GM12872 (cell line): ENCODE results near the gene SDS.

Source experiments
- TF ChIP-seq, protein P1 (sequence below): IDR thresholded peaks from 3 replicates; pipeline ENCODE4 v1.5.1; 2011; ENCODE audit warnings: low read depth, mild to moderate bottlenecking, low read length, moderate library complexity; ENCODE audit not compliant: insufficient read depth

The SDS gene

DNA sequence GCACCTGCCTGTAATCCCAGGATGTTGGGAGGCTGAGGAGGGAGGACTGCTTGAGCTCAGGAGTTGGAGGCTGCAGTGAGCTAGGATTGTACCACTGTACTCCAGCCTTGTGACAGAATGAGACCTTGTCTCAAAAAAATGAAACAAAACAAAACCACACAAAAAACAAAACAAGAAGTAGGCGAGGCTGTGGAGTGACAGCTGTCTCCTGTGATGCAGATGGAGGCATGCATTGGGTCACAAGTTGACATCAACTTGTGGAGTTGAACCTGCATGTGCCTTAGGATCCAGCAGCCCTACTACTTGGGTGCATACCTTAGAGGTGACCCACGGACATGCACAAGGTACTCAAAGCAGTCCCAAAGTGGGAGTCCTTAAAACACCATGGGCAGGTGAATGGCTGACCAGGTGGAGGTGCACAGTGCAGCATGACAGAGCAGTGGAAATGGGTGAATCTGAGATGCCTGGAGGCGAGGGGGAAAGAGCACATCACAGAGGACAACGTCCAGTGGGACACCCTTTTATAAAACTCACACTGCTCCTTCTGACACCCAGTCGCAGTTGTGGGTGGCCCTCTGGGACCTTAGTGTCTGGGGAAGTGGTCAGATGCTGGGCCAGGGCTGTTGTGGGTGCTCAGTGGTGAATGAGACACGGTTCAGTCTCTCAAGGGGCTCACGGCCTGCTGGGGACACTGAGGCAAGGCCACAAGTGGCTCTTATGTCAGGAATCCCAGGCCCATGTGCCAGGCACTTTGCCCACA is 32.6 kb downstream of the SDS start:
- TF ChIP-seq, protein P1, sequence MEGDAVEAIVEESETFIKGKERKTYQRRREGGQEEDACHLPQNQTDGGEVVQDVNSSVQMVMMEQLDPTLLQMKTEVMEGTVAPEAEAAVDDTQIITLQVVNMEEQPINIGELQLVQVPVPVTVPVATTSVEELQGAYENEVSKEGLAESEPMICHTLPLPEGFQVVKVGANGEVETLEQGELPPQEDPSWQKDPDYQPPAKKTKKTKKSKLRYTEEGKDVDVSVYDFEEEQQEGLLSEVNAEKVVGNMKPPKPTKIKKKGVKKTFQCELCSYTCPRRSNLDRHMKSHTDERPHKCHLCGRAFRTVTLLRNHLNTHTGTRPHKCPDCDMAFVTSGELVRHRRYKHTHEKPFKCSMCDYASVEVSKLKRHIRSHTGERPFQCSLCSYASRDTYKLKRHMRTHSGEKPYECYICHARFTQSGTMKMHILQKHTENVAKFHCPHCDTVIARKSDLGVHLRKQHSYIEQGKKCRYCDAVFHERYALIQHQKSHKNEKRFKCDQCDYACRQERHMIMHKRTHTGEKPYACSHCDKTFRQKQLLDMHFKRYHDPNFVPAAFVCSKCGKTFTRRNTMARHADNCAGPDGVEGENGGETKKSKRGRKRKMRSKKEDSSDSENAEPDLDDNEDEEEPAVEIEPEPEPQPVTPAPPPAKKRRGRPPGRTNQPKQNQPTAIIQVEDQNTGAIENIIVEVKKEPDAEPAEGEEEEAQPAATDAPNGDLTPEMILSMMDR: no peak

DNA sequence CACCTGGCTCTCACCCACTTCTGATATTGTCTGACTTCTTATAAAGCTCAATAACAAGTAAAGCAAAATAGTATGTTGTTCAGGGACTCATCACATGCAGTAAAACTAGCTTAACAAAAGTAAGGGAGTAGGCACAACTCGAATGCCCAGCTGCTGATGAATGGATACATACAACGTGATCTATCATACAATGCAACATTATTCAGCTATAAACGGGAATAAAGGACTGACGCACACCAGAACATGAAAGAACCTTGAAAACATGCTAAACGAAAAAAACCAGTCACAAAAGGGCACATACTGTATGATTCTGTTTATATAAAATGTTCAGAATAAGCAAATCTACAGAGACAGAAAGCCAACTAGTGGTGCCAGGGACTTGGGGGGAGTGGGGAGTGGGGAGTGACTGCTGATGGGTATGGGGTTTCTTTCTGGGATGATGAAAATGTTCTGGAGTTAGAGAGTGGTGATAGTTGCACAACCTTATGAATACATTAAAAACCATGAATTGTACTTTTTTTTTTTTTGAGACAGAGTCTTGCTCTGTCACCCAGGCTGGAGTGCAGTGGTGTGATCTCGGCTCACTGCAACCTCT is 34.2 kb downstream of the SDS start:
- TF ChIP-seq, protein P1: no peak

DNA sequence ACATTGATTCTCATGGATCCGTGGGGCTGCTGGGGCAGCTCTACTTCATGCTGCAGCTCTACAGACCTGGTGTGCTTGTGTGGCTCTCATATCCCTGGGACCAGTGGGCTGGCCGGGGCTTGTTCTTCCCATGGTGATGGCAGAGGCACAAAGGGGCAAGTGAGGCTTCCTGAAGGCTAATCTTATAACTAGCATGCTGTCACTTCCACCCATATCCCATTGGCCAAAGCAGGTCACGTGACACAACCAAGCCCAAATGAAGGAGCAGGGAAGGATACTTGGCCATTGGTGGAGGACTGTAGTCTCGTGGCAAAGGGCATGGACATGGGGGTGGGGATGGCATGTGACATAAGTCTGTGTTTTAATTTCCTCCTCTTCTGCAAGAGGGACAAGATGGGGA is 35.4 kb downstream of the SDS start:
- TF ChIP-seq, protein P1: no peak

DNA sequence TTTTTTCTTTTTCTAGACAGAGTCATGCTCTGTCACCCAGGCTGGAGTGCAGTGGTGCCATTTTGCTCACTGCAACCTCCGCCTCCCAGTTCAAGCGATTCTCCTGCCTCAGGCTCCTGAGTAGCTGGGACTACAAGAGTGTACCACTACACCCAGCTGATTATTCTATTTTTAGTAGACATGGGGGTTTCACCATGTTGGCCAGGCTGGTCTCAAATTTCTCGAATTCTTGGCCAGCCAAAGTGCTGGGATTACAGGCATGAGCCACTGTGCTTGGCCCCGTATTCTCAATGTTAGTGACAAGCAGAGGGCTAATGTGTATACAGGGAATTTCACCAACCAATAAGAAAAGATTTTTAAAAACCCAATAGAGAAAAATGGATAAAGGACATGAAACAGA is 36.9 kb downstream of the SDS start:
- TF ChIP-seq, protein P1: no peak

DNA sequence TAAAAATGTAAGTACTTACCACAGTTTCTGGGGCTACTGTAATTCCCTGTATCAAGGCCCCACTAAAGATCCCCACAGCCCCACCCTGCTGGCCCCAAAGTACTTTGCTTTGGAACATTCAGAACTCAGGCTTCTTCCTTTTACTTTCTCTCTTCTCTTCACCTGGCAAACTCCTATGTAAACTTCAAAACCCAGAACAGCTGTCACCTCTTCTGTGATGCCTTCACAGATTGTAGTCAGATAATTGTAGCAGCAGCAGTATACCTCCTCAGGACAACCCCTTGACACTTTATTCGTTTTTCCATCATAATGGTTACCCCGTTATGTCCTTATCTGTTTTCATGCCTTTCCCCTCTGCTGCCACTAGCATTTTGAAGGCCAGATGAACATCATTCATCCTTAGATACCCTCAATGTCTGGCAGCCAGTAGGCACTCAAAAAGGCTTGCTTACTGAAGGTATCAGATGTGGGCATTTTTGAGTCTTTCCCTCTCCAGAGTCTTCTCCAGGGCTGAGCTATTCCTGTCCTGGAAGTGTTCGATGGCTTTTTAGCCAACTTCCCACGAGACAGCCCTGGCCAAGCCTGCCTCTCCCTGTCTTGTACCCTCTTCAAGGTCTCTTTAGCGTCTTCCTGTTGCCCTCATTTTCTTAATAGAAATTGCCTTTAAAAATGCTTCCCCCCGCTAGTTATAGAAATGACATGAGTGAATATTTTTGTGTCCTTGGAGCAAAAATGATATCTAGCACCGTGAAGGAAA is 37.9 kb downstream of the SDS start:
- TF ChIP-seq, protein P1: no peak

DNA sequence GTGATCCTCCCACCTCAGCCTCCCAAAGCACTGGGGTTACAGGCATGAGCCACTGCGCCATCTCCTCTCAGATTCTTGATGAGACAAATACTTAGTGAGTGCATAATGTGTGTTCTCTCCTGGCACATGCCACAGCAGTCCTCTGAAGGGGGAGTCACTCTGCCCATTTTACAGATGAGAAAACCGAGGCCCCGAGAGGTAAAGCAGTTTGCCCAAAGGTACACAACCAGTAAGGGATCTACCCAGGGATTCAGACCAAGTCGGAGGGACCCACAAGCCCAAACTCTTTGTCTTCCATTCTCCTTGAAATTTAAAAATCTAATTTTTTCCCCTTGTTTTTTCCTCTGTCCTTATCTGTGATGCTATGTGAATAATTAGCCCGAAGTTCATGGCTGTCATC is 39.0 kb downstream of the SDS start:
- TF ChIP-seq, protein P1: no peak

DNA sequence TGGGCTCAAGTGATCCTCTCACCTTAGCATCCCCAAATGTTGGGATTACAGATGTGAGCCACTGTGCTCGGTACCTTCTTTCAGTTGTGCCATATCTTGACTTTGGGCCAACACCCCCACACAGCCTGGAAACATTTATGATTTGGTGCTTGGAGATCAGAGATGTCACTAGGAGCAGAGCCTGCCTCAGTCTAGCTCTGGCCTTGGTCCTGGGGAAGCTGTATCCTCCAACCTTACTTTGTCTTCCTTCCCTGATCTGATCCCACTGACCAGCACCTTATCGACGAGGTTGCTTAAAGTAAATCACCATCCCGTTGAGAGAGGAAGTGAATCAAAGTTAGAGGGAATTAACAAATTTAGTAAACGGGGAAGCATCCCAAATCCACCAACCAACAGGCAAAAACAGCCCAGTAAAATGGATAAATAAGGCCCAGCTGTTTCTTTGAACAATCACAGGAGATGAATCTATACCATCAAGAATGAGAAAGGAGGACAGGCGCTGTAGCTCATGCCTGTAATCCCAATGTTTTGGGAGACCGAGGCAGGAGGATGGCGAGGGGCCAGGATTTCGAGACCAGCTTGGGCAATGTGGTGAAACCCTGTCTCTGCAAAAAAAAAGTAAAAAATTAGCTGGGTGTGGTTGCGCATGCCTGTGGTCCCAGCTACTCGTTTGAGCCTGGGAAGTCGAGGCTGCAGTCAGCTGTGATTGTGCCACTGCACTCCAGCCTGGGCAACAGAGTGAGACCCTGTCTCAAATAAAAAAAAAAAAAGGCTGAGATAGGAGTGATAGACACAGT is 41.9 kb downstream of the SDS start:
- TF ChIP-seq, protein P1: no peak
